ENCODE results near the gene KPNB1.
A peak's percentile ranks its signal among the peaks of the same experiment; 100 is the strongest.

Gene KPNB1

DNA sequence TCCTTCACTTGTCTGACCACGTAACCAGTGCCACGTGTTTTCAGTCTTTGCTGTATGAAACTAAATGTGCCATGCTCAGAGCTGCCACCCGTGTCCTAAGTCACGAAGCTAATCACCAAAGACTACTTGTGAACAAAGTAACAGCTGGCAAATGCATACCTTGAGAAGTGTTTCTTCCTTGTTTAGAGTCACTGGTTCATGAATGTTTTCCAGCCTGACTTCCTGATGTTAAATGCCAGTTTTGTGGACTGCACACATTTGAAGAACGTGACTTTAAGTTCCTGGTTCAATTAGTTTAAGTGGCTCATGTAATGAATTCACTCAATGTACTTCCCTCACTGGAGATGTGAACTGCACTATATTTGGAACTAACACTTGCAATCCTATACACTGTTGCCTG is 19.9 kb upstream of the KPNB1 start:
- no peak overlapping the region for H3K4me3 Mint-ChIP-seq
- no peaks in the 10 kb centered on the region for H3K9me3 Mint-ChIP-seq
- H3K4me1 Mint-ChIP-seq: no peaks in the 10 kb centered on the region
- ATAC-seq (no peak), DNase-seq (ENCODE audit: low spot score in 2 of 2) (no peak)
- H3K36me3 Mint-ChIP-seq: peaks cover 5% of the 10 kb centered on the region
- H3K27ac Mint-ChIP-seq: no peak overlapping the region

DNA sequence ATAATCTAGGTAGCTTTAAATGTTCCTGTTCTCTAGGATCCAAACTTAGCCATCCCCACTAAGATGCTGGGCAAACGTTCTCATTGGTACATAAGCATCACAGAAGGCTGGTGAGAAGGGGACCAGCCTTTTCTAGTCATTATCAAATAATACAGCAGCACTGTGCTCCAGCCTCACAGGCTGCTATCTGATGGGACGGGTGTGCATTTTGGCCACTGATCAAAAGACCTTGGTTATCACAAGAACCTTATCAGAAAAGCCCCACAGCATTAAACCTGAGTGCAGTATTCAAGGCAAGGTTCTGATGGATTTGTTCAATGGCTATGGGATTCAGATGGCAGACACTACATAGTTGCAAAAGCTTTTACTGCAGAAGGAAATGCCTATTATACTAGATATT is 19.1 kb upstream of the KPNB1 start:
- Mint-ChIP-seq H3K4me3 (no peak overlapping the region), H3K36me3 (no peaks in the 10 kb centered on the region), H3K4me1 (no peaks in the 10 kb centered on the region), H3K9me3 (no peaks in the 10 kb centered on the region), H3K27ac (no peak overlapping the region)
- no peak for DNase-seq (ENCODE audit: low spot score in 2 of 2)
- ATAC-seq: no peak

DNA sequence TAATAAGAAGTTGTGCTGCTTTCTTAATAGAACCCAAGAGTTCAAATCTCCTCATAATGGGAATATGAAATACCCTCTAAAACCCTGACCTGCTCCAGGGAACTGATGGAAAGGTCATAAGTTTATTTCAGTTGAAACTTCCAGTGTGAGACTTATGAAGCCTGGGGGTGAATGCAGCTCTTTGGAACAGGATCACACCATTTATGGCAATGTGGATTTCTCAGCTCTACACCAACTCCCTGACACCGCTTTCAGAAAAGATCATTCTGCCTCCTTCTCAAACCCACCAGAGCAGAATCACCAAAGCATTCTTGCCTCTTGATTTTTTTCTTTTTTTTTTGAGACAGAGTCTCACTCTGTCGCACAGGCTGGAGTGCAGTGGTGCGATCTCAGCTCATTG is 16.7 kb upstream of the KPNB1 start:
- no peaks in the 10 kb centered on the region for H3K9me3 Mint-ChIP-seq
- H3K4me3 Mint-ChIP-seq: no peak overlapping the region
- DNase-seq (ENCODE audit: low spot score in 2 of 2) (no peak), ATAC-seq (no peak)
- peaks cover 17% of the 10 kb centered on the region for H3K36me3 Mint-ChIP-seq
- peaks cover 7% of the 10 kb centered on the region for H3K4me1 Mint-ChIP-seq
- H3K27ac Mint-ChIP-seq: no peak overlapping the region

DNA sequence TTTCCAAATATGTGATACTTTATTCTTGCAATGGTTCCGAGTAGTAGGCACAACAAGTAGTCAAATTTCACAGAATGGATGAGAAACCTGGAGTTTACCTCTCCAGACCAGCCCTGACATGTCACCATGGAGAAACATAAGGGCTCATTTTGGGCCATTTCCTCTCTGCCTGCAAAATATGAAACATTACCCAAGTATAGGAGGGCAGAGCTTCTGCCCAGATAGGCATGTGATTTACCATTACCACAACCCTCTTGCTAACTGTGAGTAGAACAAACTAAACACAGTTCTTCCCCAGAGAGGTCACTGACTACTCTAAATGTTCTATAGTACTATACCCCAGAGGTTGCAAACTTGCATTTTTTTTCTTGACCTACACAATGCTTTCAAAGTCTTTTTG is 15.7 kb upstream of the KPNB1 start:
- no peaks in the 10 kb centered on the region for H3K9me3 Mint-ChIP-seq
- H3K4me1 Mint-ChIP-seq: peaks cover 7% of the 10 kb centered on the region
- ATAC-seq (no peak), DNase-seq (ENCODE audit: low spot score in 2 of 2) (no peak)
- H3K4me3 Mint-ChIP-seq: no peak overlapping the region
- peaks cover 17% of the 10 kb centered on the region for H3K36me3 Mint-ChIP-seq
- H3K27ac Mint-ChIP-seq: no peak overlapping the region

DNA sequence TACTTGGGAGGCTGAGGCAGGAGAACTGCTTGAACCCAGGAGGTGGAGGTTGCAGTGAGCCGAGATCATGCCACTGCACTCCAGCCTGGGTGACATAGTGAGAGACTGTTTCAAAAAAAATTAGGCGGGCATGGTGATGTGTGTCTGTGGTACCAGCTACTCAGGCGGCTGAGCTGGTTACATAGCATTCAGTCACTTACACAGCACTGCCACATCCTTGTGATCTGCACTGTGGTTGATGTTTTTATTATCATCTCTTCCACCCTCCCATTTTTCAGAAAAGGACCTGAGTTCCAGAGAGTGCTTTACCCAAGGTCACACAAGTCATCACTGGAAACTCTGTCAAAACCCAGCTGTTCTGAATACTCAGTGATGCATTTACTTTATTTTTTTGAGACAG is 14.8 kb upstream of the KPNB1 start:
- Mint-ChIP-seq H3K4me3 (no peak overlapping the region), H3K36me3 (peaks cover 17% of the 10 kb centered on the region), H3K9me3 (no peaks in the 10 kb centered on the region), H3K4me1 (peaks cover 7% of the 10 kb centered on the region), H3K27ac (peak overlapping the region; percentile 32)
- DNase-seq (ENCODE audit: low spot score in 2 of 2) (no peak), ATAC-seq (peak; percentile 45)

DNA sequence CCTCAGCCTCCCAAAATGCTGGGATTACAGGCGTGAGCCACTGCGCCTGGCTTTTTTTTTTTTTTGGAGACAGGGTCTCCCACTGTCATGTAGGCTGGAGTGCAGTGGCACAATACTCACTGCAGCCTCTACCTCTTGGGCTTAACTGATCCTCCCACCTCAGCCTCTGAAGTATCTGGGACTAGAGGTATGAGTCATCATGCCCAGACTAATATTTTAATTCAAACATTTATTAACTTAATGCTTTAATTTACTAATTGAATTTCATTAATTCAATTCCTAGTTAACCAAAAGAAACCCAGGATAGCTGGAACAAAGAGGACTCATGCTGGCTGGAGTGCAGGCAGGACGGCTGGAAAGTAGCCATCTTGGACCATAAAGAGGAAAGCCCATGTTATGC is 14.0 kb upstream of the KPNB1 start:
- no peaks in the 10 kb centered on the region for H3K9me3 Mint-ChIP-seq
- H3K27ac Mint-ChIP-seq: no peak overlapping the region
- ATAC-seq (no peak), DNase-seq (ENCODE audit: low spot score in 2 of 2) (no peak)
- peaks cover 17% of the 10 kb centered on the region for H3K36me3 Mint-ChIP-seq
- no peak overlapping the region for H3K4me3 Mint-ChIP-seq
- H3K4me1 Mint-ChIP-seq: peaks cover 7% of the 10 kb centered on the region

DNA sequence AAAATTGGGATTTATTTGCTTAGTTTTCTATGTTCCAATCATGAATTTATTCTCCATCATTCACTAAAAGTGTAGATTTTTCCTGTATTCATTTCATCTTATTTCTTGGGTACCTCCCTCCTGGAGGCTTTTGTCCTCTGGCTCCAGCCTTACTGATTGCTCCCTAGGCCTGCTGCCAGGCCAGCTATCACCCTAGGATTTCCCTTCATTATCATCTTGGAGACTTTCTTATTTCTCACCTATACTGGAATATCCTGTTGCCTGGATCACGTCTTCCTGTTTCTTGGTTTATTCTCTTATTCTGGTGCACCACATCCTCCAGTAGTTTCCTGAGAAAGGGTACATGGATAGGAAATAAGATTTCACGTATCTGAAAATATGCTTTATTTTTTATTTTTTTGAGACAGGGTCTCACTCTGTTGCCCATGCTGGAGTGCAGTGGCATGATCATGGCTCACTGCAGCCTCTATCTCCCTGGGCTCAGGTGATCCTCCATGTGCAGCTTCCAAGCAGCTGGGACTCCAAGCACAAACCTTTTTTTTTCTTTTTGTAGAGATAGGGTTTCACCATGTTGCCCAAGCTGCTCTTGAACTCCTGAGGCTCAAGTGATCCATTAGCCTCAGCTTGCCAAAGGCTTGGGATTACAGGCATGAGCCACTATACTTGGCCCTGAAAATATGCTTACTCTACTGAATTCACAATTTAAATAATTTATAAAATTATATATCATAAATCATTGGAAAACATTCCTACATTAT is 13.3 kb upstream of the KPNB1 start:
- H3K4me3 Mint-ChIP-seq: no peak overlapping the region
- DNase-seq (ENCODE audit: low spot score in 2 of 2) (no peak), ATAC-seq (no peak)
- H3K9me3 Mint-ChIP-seq: no peaks in the 10 kb centered on the region
- peaks cover 17% of the 10 kb centered on the region for H3K36me3 Mint-ChIP-seq
- no peak overlapping the region for H3K27ac Mint-ChIP-seq
- peaks cover 7% of the 10 kb centered on the region for H3K4me1 Mint-ChIP-seq

DNA sequence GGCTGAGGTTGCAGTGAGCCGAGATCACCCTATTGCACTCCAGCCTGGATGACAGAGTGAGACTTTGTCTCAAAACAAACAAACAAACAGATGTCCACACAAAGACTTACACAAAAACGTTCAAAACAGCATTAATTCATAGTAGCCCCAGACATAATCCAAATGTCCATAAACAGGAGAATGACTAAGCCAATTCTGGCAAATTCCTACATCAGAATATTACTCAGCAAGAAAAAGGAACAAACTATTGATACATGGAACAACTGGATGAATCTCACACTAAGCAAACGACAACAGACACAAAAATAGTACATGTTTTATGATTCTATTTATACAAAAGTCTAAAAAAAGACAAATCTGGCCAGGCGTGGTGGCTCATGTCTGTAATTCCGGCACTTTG is 10.8 kb upstream of the KPNB1 start:
- no peaks in the 10 kb centered on the region for H3K9me3 Mint-ChIP-seq
- H3K4me1 Mint-ChIP-seq: peaks cover 7% of the 10 kb centered on the region
- DNase-seq (ENCODE audit: low spot score in 2 of 2): no peak
- ATAC-seq: no peak
- no peak overlapping the region for H3K4me3 Mint-ChIP-seq
- peak overlapping the region; percentile 79 for H3K27ac Mint-ChIP-seq
- H3K36me3 Mint-ChIP-seq: peaks cover 17% of the 10 kb centered on the region

DNA sequence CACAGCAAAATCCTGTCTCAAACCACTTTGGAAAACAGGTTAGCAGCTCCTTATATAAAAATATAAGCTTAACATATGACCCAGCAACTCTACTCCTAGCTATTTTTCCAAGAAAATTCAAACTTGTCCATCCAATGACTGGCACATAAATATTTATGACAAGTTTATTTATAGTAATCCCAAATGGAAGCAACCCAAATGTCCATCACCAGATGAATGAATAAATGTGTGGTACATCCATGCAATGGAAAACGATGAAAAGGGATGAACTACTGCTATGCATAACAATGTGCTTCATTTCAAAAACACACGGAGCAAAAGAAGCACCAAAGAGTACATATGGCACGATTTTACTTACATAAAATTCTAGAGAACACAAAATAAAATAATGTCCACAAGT is 9.6 kb upstream of the KPNB1 start:
- Mint-ChIP-seq H3K4me3 (no peak overlapping the region), H3K36me3 (peaks cover 17% of the 10 kb centered on the region), H3K4me1 (peaks cover 12% of the 10 kb centered on the region), H3K27ac (no peak overlapping the region), H3K9me3 (no peaks in the 10 kb centered on the region)
- DNase-seq (ENCODE audit: low spot score in 2 of 2) (no peak), ATAC-seq (no peak)

DNA sequence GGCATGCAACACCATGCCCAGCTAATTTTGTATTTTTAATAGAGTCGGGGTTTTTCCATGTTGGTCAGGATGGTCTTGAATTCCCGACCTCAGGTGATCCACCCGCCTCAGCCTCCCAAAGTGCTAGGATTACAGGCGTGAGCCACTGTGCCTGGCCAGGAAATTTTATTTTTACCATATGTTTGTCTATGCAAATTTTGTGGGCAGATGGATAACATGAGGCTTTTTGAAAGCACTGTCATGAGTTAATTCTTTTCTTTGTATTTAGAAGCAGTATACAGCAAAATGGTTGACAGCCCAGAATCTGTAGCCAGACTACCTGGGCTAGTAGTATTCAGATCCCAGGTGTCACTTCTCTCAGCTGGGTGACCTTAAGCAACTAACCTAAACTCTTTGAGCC is 8.5 kb upstream of the KPNB1 start:
- Mint-ChIP-seq H3K4me1 (peaks cover 11% of the 10 kb centered on the region), H3K4me3 (no peak overlapping the region), H3K9me3 (no peaks in the 10 kb centered on the region), H3K36me3 (peaks cover 17% of the 10 kb centered on the region), H3K27ac (no peak overlapping the region)
- ATAC-seq (no peak), DNase-seq (ENCODE audit: low spot score in 2 of 2) (no peak)

DNA sequence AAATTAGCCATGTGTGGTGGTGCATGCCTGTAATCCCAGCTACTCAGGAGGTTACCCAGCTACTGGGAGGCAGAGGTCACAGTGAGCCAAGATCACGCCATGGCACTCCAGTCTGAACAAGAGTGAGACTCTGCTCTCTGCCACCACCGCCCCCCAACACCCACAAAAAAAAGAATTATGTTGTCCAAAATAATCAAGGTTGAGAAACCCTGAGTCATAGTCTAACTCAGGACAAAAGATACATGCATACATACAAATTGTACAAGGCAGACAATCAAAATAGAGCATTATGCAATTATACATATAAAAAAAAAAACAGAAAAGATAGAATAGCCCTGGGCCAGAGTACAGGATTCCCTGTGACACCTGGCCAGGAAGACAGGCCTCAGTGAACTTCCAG is 6.6 kb upstream of the KPNB1 start:
- Mint-ChIP-seq H3K36me3 (peaks cover 1% of the 10 kb centered on the region), H3K27ac (no peak overlapping the region), H3K4me1 (peaks cover 6% of the 10 kb centered on the region), H3K4me3 (no peak overlapping the region), H3K9me3 (no peaks in the 10 kb centered on the region)
- ATAC-seq (no peak), DNase-seq (ENCODE audit: low spot score in 2 of 2) (no peak)

DNA sequence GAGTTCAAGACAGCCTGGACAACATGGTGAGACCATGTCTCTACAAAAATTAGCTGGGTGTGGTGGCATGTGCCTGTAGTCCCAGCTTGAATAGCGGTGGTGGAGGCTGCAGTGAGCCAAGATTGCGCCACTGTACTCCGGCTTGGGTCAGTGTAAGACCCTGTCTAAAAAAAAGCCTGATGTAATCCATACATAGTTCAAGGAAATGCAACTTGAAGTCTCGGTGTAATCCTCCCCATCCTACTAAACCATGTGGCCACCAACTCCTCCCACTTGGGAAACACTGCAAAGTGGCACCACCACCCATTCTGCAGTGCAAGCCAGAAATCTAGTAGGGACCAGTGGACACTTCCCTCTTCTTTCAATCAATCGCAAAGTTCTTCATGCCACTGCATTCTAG is 5.4 kb upstream of the KPNB1 start:
- Mint-ChIP-seq H3K4me3 (no peak overlapping the region), H3K36me3 (peaks cover 8% of the 10 kb centered on the region), H3K9me3 (no peaks in the 10 kb centered on the region), H3K4me1 (peaks cover 18% of the 10 kb centered on the region), H3K27ac (no peak overlapping the region)
- DNase-seq (ENCODE audit: low spot score in 2 of 2) (no peak), ATAC-seq (no peak)

DNA sequence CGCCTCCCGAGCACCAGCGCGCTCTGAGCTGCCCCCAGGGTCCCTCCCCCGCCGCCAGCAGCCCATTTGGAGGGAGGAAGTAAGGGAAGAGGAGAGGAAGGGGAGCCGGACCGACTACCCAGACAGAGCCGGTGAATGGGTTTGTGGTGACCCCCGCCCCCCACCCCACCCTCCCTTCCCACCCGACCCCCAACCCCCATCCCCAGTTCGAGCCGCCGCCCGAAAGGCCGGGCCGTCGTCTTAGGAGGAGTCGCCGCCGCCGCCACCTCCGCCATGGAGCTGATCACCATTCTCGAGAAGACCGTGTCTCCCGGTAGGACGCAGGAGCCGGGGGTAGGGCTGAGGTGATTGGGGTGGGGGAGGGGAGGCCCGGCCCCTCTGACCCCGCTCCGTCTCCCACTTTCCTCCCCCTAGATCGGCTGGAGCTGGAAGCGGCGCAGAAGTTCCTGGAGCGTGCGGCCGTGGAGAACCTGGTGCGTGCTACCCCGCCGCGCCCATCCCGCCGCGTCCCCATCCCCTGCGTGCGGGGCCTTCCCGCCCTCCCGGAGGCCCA is 329 bp downstream of the KPNB1 start:
- H3K4me1 Mint-ChIP-seq: peaks cover 45% of the 10 kb centered on the region
- H3K27ac Mint-ChIP-seq: peak overlapping the region; percentile 94
- peak overlapping the region; percentile 84 for H3K4me3 Mint-ChIP-seq
- DNase-seq (ENCODE audit: low spot score in 2 of 2) (no peak), ATAC-seq (peak; percentile 11)
- H3K36me3 Mint-ChIP-seq: peaks cover 63% of the 10 kb centered on the region
- no peaks in the 10 kb centered on the region for H3K9me3 Mint-ChIP-seq

DNA sequence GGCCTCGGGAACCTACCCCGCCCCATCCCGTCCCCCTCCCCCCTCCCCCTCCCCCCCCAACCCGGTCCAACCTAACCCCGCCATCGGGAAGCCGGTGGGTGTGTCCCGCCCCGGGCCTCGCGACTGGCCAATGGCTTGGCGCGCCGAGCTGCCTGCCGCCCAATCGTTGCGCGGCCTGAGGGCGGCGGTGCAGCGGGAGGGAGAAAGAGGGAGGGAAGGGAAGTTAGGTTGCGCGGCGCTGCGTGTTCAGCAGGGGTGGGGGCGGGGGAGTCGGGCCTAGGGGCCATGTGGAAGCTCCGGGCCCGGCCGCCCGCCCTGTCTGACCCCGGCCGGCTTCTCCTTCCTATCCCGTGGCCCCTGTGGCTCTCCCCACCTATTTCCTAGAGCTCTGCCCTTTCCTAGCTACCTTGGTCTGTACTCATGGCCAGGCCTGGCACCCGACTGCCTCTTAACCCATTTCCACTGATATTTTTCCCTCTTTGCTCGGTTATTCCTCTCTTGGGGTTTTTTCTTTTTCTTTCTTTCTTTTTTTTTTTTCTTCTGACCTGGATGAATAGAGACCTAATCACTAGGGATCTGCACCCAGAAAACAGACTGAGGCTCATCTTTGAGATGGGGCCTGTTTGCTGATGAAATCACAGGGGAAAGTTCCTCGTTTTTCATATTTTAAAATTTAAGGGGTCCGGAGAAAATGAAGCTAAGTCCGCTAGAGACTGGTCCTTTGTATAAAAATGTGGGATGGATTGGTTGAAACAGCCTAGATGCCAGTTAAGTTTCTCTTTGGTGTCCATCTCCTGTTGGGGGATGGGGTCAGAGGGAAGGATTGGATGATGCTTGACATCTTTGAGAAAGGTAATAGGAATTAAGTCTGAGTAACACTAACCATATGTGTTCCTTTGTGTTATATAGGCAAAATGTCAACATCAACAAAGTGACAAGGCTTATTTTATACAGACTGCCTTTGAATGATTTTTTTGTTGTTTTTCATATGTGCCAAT is 1.1 kb downstream of the KPNB1 start:
- Mint-ChIP-seq H3K4me3 (peak overlapping the region; percentile 84), H3K9me3 (no peaks in the 10 kb centered on the region), H3K27ac (peak overlapping the region; percentile 94), H3K4me1 (peaks cover 51% of the 10 kb centered on the region), H3K36me3 (peaks cover 71% of the 10 kb centered on the region)
- peak; percentile 66 for ATAC-seq
- DNase-seq (ENCODE audit: low spot score in 2 of 2): peak; percentile 84 to 94

DNA sequence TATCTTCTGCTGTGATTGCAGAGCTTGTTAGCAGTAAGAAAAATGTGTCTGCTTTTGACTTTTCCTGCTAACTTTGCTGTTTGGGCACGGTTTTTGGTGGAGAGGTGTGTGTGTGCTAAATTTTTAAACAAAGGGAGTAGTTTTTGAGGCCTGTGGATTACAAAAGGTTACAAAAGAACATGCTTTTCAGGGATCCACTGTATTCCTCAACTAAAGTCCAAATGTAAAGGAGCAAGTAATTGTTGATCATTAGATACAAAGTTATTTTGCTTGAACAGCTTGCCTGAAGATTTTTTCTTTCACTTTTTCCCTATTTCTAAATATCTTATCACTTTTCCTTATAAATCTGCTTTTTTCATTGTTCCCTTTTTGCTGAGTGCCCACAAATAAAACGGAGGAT is 2.0 kb downstream of the KPNB1 start:
- ATAC-seq: no peak
- peak overlapping the region; percentile 84 for H3K4me3 Mint-ChIP-seq
- H3K36me3 Mint-ChIP-seq: peaks cover 80% of the 10 kb centered on the region
- no peaks in the 10 kb centered on the region for H3K9me3 Mint-ChIP-seq
- H3K4me1 Mint-ChIP-seq: peaks cover 59% of the 10 kb centered on the region
- no peak for DNase-seq (ENCODE audit: low spot score in 2 of 2)
- peak overlapping the region; percentile 94 for H3K27ac Mint-ChIP-seq
